Esophagus muscularis mucosa (tissue), 4 donors: ENCODE results near the gene TEX13D.

Source experiments
- CTCF ChIP-seq, 3 experiments: fragments of 200-600 bp in 2 of 3; fragments of 450-650 bp in 1 of 3; sonication (generic) in 2 of 3; IDR thresholded peaks; one replicate each; pipeline ENCODE4 v1.5.1; 2017 to 2019; ENCODE audit warnings: antibody characterized with exemption in 3 of 3, mild to moderate bottlenecking in 2 of 3, moderate library complexity in 1 of 3
- EP300 ChIP-seq: sonication (generic); formaldehyde crosslinking; IDR thresholded peaks from one replicate; pipeline ENCODE4 v1.6.1; 2017; ENCODE audit warnings: antibody characterized with exemption
- POLR2A ChIP-seq: fragments of 450-650 bp; IDR thresholded peaks from one replicate; pipeline ENCODE4 v1.6.1; 2017; ENCODE audit warnings: antibody characterized with exemption, moderate library complexity, mild to moderate bottlenecking, low read depth
- POLR2AphosphoS5 ChIP-seq, 2 donors: sonication (generic); formaldehyde crosslinking; IDR thresholded peaks; one replicate each; pipeline ENCODE4 v1.6.1; 2017; ENCODE audit warnings: antibody characterized with exemption in 2 of 2

GRCh38 chrX:124369722-124370121, 37.3 kb downstream of the TEX13D start:
- no peak for TF ChIP-seq POLR2A
- no peak for TF ChIP-seq CTCF (IDR thresholded peaks at IDR 0.05)
- no peak for TF ChIP-seq EP300
- no peak for TF ChIP-seq POLR2AphosphoS5 (IDR thresholded peaks at IDR 0.05)
